ENCODE results near the gene GIMD1.
"Not testable (repeated sequence)": the region's sequence is repeated elsewhere in the genome, so short reads cannot be mapped to it uniquely, and the experiment has no call there.

Gene GIMD1

GRCh38 chr4:106351016-106351415 lies 17.6 kb downstream of the GIMD1 start:
- no peak for DNase-seq (ENCODE audit: low read depth in 2 of 2)

- DNase-seq (ENCODE audit: low read depth in 2 of 2) = no peak
Measured at GRCh38 chr4:106347167-106347566, 21.4 kb downstream of the GIMD1 start.

GRCh38 chr4:106344647-106344970 lies 24.0 kb downstream of the GIMD1 start:
- no peak for DNase-seq (ENCODE audit: low read depth in 2 of 2)

DNA sequence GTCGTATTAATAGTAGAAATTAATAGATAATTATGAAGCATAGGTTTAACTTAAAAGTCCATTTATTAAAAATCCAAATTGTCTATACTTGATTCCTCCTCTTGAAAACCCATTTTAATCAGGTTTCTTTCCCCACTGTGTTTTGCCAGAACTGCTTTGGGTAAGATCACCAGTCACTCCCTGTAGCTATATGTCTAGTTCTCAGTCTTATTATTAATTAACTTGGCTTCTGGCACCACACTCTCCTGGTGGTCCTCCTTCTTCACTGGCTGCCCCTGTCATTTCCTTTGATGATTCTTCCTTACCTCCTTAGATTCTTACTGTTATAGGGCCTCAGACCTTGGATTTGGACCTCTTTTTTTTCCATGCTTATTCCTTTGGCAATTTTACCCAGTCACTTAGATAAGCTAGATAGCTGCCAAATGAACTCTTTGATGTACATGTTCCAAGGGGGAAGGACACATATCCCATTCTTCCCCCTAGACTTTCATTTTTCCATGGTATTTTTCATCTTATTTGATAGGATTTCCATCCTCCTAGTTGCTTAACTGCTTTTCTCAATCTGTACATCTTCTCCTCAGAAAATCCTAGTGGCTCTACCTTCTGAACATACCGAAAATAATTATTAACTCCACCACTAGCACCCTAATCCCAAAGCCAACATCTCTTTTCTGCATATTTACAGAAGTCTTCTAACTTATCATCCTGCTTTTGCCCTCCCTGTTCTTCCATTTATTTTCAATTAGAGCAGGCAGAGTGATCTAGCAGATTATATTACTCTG lies 24.5 kb downstream of the GIMD1 start:
- DNase-seq (ENCODE audit: low read depth in 2 of 2) = no peak

- no peak for DNase-seq (ENCODE audit: low read depth in 2 of 2)
Measured at GRCh38 chr4:106340774-106341173, 27.8 kb downstream of the GIMD1 start.

DNA sequence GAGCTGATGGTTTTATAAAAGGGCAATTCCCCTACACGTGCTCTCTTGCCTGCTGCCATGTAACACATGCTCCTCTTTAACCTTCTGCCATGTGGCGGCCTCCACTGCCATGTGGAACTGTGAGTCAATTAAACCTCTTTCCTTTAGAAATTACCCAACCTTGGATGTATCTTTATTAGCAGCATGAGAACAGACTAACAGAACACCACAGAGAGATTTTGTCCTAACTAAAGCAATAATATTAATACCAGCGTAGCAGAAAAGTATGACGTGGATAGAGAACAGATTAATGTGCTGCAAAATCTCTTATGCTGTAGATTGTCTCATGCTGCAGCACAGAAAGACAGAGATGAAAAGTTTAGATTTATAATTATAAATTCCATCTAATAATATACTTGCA lies 29.1 kb downstream of the GIMD1 start:
- DNase-seq (ENCODE audit: low read depth in 2 of 2) = no peak

DNA sequence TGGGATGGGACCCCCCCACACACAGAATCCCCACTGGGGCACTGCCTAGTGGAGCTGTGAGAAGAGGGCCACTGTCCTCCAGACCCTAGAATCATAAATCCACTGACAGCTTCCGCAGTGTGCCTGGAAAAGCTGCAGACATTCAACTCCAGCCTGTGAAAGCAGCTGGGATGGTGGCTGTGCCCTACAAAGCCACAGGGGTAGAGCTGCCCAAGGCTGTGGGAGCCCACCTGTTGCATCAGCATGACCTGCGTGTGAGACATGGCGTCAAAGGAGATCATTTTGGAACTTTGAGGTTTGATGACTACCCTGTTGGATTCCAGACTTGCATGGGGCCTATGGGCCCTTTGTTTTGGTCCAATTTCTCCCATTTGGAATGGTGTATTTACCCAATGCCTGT lies 29.9 kb downstream of the GIMD1 start:
- DNase-seq (ENCODE audit: low read depth in 2 of 2) = no peak

DNA sequence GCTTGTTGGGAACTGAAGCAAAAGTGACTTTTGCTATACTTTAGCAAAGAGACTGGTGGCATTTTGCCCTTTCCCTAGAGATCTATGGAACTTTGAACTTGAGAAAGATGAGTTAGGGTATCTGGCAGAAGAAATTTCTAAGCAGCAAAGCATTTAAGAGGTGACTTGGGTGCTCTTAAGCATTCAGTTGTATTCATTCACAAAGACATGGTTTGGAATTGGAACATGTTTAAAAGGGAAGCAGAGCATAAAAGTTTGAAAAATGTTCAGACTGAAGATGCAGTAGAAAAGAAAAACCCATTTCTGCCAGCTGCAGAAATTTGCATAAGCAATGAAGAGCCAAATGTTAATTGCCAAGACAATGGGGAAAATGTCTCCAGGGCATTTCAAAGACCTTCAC lies 30.7 kb downstream of the GIMD1 start:
- no peak for DNase-seq (ENCODE audit: low read depth in 2 of 2)

DNA sequence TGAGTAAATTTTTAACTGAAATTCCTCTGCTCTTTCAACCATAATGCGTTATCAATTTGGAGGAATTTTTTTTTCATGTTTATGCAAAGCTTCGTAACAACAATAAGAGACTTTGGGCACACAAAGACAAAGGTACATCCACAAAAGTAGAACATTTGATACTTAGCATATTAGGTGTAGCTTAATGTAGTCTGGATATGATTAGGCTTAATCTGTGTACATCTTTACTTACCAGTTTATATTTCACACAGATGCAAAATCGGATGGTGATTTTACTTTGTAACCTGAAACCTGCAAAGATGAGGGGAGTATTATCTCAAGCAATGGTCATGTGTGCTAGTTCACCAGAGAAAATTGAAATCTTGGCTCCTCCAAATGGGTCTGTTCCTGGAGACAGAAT lies 32.0 kb downstream of the GIMD1 start:
- no peak for DNase-seq (ENCODE audit: low read depth in 2 of 2)

- no peak for DNase-seq (ENCODE audit: low read depth in 2 of 2)
Measured at GRCh38 chr4:106334741-106335470, 33.7 kb downstream of the GIMD1 start.

DNA sequence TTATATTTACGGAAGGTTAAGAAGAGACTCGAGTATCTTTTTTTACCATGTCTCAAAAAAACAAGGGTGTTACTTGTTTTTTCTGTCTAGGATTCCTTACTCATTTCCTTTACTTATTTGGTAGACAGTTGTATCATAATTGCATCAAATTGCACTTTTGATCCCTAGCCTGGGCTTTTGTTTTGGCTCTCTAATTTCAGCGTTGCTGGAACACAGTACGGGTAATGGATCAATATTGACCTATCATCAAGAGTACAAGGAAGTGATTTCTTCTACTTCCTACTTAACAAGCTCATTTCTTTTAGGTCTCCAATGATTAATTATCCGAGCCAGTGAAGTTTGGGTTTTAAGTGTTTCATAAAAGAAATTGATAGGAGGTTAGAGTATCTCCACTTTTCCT lies 35.4 kb downstream of the GIMD1 start:
- no peak for DNase-seq (ENCODE audit: low read depth in 2 of 2)

- no peak for DNase-seq (ENCODE audit: low read depth in 2 of 2)
Measured at GRCh38 chr4:106329041-106329618, 39.4 kb downstream of the GIMD1 start.

DNA sequence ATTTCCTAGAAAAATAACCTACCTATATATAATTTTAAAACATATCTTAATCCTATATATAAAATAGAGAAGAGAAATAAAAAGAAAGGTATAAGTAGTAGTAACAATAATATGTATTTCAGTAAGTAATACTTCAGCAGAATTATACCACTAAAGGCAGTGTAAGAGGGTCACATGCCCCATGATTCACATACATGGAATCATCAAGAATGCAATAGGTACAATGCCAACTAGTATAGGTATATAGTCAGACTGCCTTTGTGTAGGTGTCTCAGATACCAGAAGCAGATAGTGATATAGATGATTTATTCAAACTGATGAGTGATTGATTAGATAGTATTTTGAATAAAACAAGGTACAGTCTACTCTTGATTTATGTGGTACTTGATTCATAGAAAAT lies 42.8 kb downstream of the GIMD1 start:
- no peak for DNase-seq (ENCODE audit: low read depth in 2 of 2)

- no peak for DNase-seq (ENCODE audit: low read depth in 2 of 2)
Measured at GRCh38 chr4:106323119-106323518, 45.5 kb downstream of the GIMD1 start.

DNA sequence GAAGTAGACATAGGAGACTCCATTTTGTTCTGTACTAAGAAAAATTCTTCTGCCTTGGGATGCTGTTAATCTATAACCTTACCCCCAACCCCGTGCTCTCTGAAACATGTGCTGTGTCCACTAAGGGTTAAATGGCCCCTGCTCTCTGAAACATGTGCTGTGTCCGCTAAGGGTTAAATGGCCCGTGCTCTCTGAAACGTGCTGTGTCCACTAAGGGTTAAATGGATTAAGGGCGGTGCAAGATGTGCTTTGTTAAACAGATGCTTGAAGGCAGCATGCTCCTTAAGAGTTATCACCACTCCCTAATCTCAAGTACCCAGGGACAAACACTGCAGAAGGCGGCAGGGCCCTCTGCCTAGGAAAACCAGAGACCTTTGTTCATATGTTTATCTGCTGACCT lies 46.8 kb downstream of the GIMD1 start:
- not testable (repeated sequence) for DNase-seq (ENCODE audit: low read depth in 2 of 2)

GRCh38 chr4:106321168-106321567 lies 47.4 kb downstream of the GIMD1 start:
- not testable (repeated sequence) for DNase-seq (ENCODE audit: low read depth in 2 of 2)

DNA sequence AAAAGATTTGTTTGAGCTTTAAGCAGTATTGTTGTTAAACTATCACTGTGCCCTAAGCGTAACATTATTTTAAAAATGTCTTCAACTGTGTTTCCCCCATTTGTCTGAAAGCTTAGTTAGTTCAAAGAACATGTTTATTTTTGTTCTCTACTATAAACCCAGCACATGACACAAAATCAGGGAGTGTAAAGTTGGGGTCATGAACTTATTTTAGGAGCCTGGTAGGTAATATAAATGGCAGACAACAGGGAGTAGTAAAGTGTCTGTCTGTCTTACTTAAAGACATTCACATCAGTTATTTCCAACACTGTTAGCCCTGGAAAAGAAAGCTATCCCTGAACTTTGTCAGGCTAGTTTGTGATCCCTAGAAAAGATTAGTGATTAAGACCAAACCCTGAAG lies 48.3 kb downstream of the GIMD1 start:
- no peak for DNase-seq (ENCODE audit: low read depth in 2 of 2)

- DNase-seq (ENCODE audit: low read depth in 2 of 2) = no peak
Measured at GRCh38 chr4:106318511-106318910, 50.1 kb downstream of the GIMD1 start.

GRCh38 chr4:106317815-106318214 lies 50.8 kb downstream of the GIMD1 start:
- DNase-seq (ENCODE audit: low read depth in 2 of 2) = no peak

DNA sequence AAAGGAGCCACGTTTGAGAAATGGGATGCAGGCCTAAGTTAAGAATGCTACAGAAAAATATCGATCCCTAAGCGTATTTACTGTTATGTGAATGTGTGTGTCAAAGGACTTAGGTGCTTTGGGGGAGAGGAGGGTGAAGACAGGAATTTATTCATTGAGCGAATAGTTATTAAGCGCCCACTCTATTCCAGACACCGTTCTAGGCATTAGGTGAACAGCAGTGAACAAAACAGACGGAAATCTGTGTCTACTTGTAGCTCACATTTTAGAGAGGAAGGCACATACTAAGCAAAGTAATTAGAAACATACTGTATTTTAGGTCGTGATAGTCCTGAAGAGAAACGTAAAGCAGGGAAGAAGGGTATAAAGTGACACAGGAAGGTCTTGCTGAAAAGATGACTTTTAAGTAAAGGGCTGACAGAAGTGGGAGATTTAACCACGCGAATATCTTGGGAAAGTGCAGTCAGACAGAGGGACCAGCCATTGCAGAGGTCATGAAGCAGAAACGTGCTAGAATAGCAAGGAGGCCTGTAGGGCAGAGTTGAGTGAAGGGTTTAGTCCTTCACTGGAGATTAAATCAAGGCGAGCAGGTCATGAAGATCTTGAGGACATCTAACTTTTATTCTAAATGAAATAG lies 51.7 kb downstream of the GIMD1 start:
- DNase-seq (ENCODE audit: low read depth in 2 of 2) = no peak

DNA sequence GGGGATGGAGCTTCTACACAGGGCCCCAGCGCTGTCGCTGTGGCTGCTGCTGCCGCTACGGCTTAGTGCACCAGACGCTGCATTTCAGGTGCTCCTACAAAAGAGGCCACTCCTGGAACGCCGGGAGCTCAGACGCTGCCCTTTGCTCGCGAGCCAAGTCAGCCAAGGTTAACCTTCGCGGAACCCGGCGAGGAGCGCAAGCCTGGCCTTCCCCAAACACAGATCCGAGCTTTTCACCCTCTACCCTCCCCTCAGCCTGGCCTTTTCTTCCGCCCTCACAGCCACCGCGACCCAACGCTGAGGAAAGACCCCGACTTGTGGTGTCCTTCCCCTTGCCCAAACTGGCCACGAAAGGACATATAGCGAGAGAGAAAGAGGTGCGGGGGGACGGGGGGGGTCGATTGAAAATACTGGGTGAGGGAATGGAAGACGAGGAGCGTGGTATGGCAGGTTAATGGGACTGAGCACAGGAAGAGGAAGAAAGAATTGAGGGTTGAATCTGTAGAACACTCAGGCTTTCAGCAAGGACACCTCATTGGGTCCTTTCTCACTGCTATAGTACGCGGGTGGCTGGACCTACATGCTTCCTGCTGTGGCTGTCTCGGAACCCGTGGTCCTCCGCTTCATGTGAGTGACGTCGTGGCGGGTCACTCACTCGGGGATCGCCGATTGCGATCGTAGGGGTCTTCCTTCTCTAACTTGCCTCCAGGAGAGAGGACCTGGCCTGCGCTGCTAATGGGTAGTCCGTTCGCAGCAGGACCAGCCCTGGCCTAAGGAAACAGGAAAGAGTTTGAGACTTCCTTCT lies 52.4 kb downstream of the GIMD1 start, which contains the start of the genes AIMP1 and TBCK:
Gene AIMP1 (plus strand): TSS at position 583 of the 805 bp plus-strand sequence. CDS start 8,460 bp downstream, outside the sequence.
Gene TBCK (minus strand): TSS at position 242 of the 805 bp plus-strand sequence. CDS start 7,249 bp downstream, outside the sequence.
- DNase-seq (ENCODE audit: low read depth in 2 of 2) = peak; percentile 72 to 73
